SK-N-SH (cell line): ENCODE results near the gene VCPKMT. TPM values are rescaled to one million over a fixed set of nuclear protein-coding genes. Genes with fewer than 3 reads are reported as not detected.

Experiments
- CTCF ChIA-PET: fragments of 300-600, 350-600 bp; formaldehyde crosslinking; extraction: SDS; loops from one replicate; lab custom pipeline; 2021; lab: Yijun Ruan, JAX
- POLR2A ChIA-PET: fragments of 350-600 bp; sonication (Branson Sonifier 250); formaldehyde crosslinking; extraction: SDS; loops from one replicate; lab custom pipeline; 2020; ENCODE audit warnings: antibody characterized with exemption, inconsistent platforms; lab: Yijun Ruan, JAX
- DNase-seq: peaks from one replicate; pipeline ENCODE4 v3.0.0; 2012
- H2AFZ ChIP-seq: fragments of 200-600 bp; sonication (generic); 2 replicates; pipeline ENCODE4 v1.8.1; 2016; ENCODE audit warnings: antibody characterized with exemption, mild to moderate bottlenecking, low read depth
- H3F3A ChIP-seq: fragments of 200-600 bp; sonication (generic); replicated peaks from 2 replicates; pipeline ENCODE3; 2016; ENCODE audit warnings: antibody characterized with exemption, mild to moderate bottlenecking; ENCODE audit not compliant: insufficient read depth
- H3K27ac ChIP-seq, 2 experiments: fragments of 200-500 bp in 1 of 2; fragments of 200-600 bp in 1 of 2; sonication (Bioruptor generic) in 1 of 2; sonication (generic), shearing (Covaris generic) in 1 of 2; 2 replicates each; pipeline versions ENCODE4 v1.5.1 to v1.6.1; 2014 to 2016; ENCODE audit warnings: low read depth in 2 of 2, inconsistent platforms in 1 of 2, low read length in 1 of 2, mild to moderate bottlenecking in 1 of 2, mixed read lengths in 1 of 2
- H3K27me3 ChIP-seq: fragments of 200-600 bp; sonication (generic), shearing (Covaris generic); 2 replicates; pipeline ENCODE4 v1.6.1; 2016; ENCODE audit warnings: mixed run types; ENCODE audit not compliant: insufficient read depth
- H3K36me3 ChIP-seq, 2 experiments: fragments of 200-500 bp in 1 of 2; fragments of 200-600 bp in 1 of 2; sonication (Bioruptor generic) in 1 of 2; sonication (generic) in 1 of 2; replicated peaks in 1 of 2; 2 replicates each; pipeline versions ENCODE3 to v1.5.1; 2014 to 2016; ENCODE audit warnings: low read length in 1 of 2, mild to moderate bottlenecking in 1 of 2; ENCODE audit not compliant: insufficient read depth in 2 of 2, control insufficient read depth in 1 of 2
- H3K4me1 ChIP-seq, 2 experiments: fragments of 200-500 bp in 1 of 2; fragments of 200-600 bp in 1 of 2; sonication (Bioruptor generic) in 1 of 2; sonication (generic), shearing (Covaris generic) in 1 of 2; 2 replicates each; pipeline versions ENCODE4 v1.5.1 to v1.6.1; 2014 to 2016; ENCODE audit warnings: low read depth in 1 of 2, low read length in 1 of 2, mixed run types in 1 of 2; ENCODE audit not compliant: insufficient read depth in 2 of 2, control insufficient read depth in 1 of 2
- H3K4me2 ChIP-seq: fragments of 200-600 bp; sonication (generic), shearing (Covaris generic); 2 replicates; pipeline ENCODE4 v1.6.1; 2017; ENCODE audit warnings: mixed run types
- H3K4me3 ChIP-seq, 2 experiments: fragments of 200-500 bp in 1 of 2; fragments of 200-600 bp in 1 of 2; sonication (Bioruptor generic) in 1 of 2; sonication (generic), shearing (Covaris generic) in 1 of 2; 2 replicates each; pipeline versions ENCODE4 v1.5.1 to v1.8.1; 2014 to 2016; ENCODE audit warnings: low read depth in 2 of 2, inconsistent platforms in 1 of 2, low read length in 1 of 2, mild to moderate bottlenecking in 1 of 2, mixed read lengths in 1 of 2, moderate library complexity in 1 of 2
- H3K79me2 ChIP-seq: fragments of 200-600 bp; sonication (generic); 2 replicates; pipeline ENCODE4 v1.8.1; 2017; ENCODE audit warnings: mild to moderate bottlenecking; ENCODE audit not compliant: insufficient read depth
- H3K9ac ChIP-seq: fragments of 200-600 bp; sonication (generic); 2 replicates; pipeline ENCODE4 v1.6.1; 2017; ENCODE audit warnings: mixed run types
- H3K9me2 ChIP-seq: fragments of 200-600 bp; sonication (generic); 2 replicates; pipeline ENCODE4 v1.6.1; 2017; ENCODE audit warnings: mixed run types
- H3K9me3 ChIP-seq: fragments of 200-600 bp; sonication (generic); 2 replicates; pipeline ENCODE4 v1.6.1; 2017; ENCODE audit warnings: mixed run types, mild to moderate bottlenecking, moderate library complexity
- H4K20me1 ChIP-seq: fragments of 200-600 bp; sonication (generic); 2 replicates; pipeline ENCODE4 v1.6.1; 2017; ENCODE audit warnings: mild to moderate bottlenecking, mixed run types; ENCODE audit not compliant: insufficient read depth
- CTCF ChIP-seq: fragments of 200-600 bp; sonication (generic); IDR thresholded peaks from 2 replicates; pipeline ENCODE4 v1.6.1; 2017; ENCODE audit warnings: antibody characterized with exemption, mild to moderate bottlenecking, moderate library complexity
- ELF1 ChIP-seq: IDR thresholded peaks from 2 replicates; pipeline ENCODE4 v1.4.0; 2012
- FOSL2 ChIP-seq: IDR thresholded peaks from 2 replicates; pipeline ENCODE4 v1.4.0; 2012; ENCODE audit warnings: low read depth, mild to moderate bottlenecking, moderate library complexity, borderline replicate concordance
- FOXM1 ChIP-seq: IDR thresholded peaks from 2 replicates; pipeline ENCODE4 v1.4.0; 2012; ENCODE audit warnings: low read depth, mild to moderate bottlenecking
- GABPA ChIP-seq: IDR thresholded peaks from 2 replicates; pipeline ENCODE4 v1.4.0; 2012; ENCODE audit warnings: low read depth, mild to moderate bottlenecking
- MAX ChIP-seq: IDR thresholded peaks from 2 replicates; pipeline ENCODE4 v1.4.0; 2012; ENCODE audit warnings: low read depth
- MXI1 ChIP-seq: IDR thresholded peaks from 2 replicates; pipeline ENCODE4 v1.6.1; 2012; ENCODE audit warnings: mild to moderate bottlenecking, low read depth, low read length, improper control_type of control experiment
- POLR2AphosphoS5 ChIP-seq: IDR thresholded peaks from 2 replicates; pipeline ENCODE4 v1.6.1; 2012; ENCODE audit warnings: low read depth, low read length
- SMC3 ChIP-seq: IDR thresholded peaks from 2 replicates; pipeline ENCODE4 v1.6.1; 2012; ENCODE audit warnings: low read depth, low read length, improper control_type of control experiment
- TEAD4 ChIP-seq: IDR thresholded peaks from 2 replicates; pipeline ENCODE4 v1.4.0; 2012; ENCODE audit warnings: mild to moderate bottlenecking, borderline replicate concordance; ENCODE audit not compliant: insufficient read depth
- YY1 ChIP-seq: IDR thresholded peaks from 2 replicates; pipeline ENCODE4 v1.4.0; 2012; ENCODE audit warnings: low read depth, mild to moderate bottlenecking
- WGBS: methylation state at CpG from one replicate; pipeline ENCODE4 v1.1.6; 2017; ENCODE audit warnings: low lambda C conversion rate; 5-methylcytosine and 5-hydroxymethylcytosine counted together
- polyA plus RNA-seq, 3 experiments: library from polyadenylated mRNA; depleted of rRNA; stranded (reverse); fragments of >200 nt; gene quantifications; 2 replicates each; pipeline ENCODE4 v1.2.3, GENCODE V29; 2012
- TF ChIP-seq, protein P1 (sequence below): IDR thresholded peaks from 2 replicates; pipeline ENCODE4 v1.4.0; 2012; ENCODE audit warnings: low read depth, borderline replicate concordance
- TF ChIP-seq, protein P2 (sequence below): IDR thresholded peaks from 2 replicates; pipeline ENCODE4 v1.6.1; 2012; ENCODE audit warnings: mild to moderate bottlenecking, low read depth, low read length, moderate library complexity
- TF ChIP-seq, protein P3 (sequence below): IDR thresholded peaks from 2 replicates; pipeline ENCODE4 v1.4.0; 2012; ENCODE audit warnings: low read depth, borderline replicate concordance

The VCPKMT gene
- polyA plus RNA-seq, 1 of the 3 experiments (the other 2 are of a cell fraction) = 7.3 TPM

- no peak for TF ChIP-seq CTCF
Observed at GRCh38 chr14:50061664-50062437, 54.5 kb downstream of the VCPKMT start (continued).

DNA sequence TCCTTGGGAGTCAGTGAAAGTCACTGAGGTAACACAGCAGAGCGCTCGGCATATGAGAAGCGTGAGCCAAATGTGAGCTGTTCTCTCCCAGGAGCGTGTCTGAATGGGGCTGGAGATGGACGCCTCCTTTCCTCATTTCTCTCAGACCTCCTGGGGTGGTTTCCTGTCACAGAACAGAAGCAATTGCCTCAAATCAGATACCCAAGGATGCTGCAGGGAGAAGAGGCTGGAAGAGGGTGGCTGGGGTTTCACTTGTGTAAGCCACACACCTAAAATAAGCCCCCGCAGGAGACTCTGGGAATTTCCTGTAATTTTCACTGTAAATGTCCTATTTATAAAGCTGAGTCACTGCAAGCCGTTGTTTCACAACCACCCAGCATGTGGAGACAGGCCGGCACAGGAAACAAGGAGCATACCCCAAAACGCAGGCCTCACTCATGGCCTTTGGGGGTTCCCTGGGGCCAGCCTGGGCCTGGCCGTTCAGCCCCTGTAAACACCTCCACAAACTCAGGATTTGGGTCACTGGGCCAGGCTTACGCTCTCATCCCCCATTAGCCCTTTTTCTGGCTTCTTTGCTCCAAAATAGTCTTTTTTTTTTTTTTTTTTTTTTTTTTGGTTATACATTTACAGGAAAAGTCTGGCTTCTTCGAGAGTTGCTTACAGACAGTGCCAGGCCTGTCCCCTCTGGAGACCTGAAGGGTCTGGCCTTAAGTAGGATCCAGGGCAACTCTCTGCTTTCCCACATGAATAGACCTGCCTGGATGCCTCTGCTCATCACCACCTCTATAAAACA, 55.3 kb downstream of the VCPKMT start:
- peaks cover 35% of the 10 kb centered on the region for H3F3A ChIP-seq
- peak overlapping the region; percentile 95 to 98 for H3K27ac ChIP-seq
- ChIA-PET CTCF (interaction anchor here (0.6 to 3.5 kb wide), 12 partner anchors 8 to 209 kb away, joined by 3 to 17 read pairs (median 4); partner anchors contain the start of gene NEMF), POLR2A (interaction anchor here (1.4 to 2.4 kb wide), 2 partner anchors 11 to 169 kb away, joined by 3 to 7 read pairs; no protein-coding TSS in a partner anchor)
- H4K20me1 ChIP-seq = no peaks in the 10 kb centered on the region
- peaks cover 32 to 40% of the 10 kb centered on the region in 2 experiments for H3K4me1 ChIP-seq
- H3K9ac ChIP-seq = peak overlapping the region; percentile 75
- H3K36me3 ChIP-seq = no peaks in the 10 kb centered on the region
- no peaks in the 10 kb centered on the region for H3K79me2 ChIP-seq
- WGBS = 28% methylated on average over 11 of the region's 12 CpGs
- peak overlapping the region; percentile 55 for H3K4me2 ChIP-seq
- DNase-seq = peak; percentile 66
- H3K9me3 ChIP-seq = no peaks in the 10 kb centered on the region
- no peak overlapping the region for H3K4me3 ChIP-seq
- no peaks in the 10 kb centered on the region for H3K9me2 ChIP-seq
- peak overlapping the region; percentile 74 for H2AFZ ChIP-seq
- no peaks in the 10 kb centered on the region for H3K27me3 ChIP-seq
- TF ChIP-seq FOSL2 (peak; percentile 70), FOXM1 (no peak), CTCF (peak; percentile 34; the same call in 1 of the 2 replicates), TEAD4 (peak; percentile 49; the same call in 1 of the 2 replicates), SMC3 (no peak), POLR2AphosphoS5 (0 out of 2 replicates have a peak, but pooled peaks have one; percentile 36), YY1 (no peak; the same call in 1 of the 2 replicates), MXI1 (no peak), MAX (peak; percentile 94), GABPA (no peak), ELF1 (no peak)
- TF ChIP-seq, protein P1, sequence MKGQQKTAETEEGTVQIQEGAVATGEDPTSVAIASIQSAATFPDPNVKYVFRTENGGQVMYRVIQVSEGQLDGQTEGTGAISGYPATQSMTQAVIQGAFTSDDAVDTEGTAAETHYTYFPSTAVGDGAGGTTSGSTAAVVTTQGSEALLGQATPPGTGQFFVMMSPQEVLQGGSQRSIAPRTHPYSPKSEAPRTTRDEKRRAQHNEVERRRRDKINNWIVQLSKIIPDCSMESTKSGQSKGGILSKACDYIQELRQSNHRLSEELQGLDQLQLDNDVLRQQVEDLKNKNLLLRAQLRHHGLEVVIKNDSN = no peak
- TF ChIP-seq, protein P2, sequence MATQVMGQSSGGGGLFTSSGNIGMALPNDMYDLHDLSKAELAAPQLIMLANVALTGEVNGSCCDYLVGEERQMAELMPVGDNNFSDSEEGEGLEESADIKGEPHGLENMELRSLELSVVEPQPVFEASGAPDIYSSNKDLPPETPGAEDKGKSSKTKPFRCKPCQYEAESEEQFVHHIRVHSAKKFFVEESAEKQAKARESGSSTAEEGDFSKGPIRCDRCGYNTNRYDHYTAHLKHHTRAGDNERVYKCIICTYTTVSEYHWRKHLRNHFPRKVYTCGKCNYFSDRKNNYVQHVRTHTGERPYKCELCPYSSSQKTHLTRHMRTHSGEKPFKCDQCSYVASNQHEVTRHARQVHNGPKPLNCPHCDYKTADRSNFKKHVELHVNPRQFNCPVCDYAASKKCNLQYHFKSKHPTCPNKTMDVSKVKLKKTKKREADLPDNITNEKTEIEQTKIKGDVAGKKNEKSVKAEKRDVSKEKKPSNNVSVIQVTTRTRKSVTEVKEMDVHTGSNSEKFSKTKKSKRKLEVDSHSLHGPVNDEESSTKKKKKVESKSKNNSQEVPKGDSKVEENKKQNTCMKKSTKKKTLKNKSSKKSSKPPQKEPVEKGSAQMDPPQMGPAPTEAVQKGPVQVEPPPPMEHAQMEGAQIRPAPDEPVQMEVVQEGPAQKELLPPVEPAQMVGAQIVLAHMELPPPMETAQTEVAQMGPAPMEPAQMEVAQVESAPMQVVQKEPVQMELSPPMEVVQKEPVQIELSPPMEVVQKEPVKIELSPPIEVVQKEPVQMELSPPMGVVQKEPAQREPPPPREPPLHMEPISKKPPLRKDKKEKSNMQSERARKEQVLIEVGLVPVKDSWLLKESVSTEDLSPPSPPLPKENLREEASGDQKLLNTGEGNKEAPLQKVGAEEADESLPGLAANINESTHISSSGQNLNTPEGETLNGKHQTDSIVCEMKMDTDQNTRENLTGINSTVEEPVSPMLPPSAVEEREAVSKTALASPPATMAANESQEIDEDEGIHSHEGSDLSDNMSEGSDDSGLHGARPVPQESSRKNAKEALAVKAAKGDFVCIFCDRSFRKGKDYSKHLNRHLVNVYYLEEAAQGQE = no peak
- TF ChIP-seq, protein P3, sequence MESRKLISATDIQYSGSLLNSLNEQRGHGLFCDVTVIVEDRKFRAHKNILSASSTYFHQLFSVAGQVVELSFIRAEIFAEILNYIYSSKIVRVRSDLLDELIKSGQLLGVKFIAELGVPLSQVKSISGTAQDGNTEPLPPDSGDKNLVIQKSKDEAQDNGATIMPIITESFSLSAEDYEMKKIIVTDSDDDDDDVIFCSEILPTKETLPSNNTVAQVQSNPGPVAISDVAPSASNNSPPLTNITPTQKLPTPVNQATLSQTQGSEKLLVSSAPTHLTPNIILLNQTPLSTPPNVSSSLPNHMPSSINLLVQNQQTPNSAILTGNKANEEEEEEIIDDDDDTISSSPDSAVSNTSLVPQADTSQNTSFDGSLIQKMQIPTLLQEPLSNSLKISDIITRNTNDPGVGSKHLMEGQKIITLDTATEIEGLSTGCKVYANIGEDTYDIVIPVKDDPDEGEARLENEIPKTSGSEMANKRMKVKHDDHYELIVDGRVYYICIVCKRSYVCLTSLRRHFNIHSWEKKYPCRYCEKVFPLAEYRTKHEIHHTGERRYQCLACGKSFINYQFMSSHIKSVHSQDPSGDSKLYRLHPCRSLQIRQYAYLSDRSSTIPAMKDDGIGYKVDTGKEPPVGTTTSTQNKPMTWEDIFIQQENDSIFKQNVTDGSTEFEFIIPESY = no peak
